ENCODE measurements around the gene RTN1. TPM values are rescaled to one million over a fixed set of nuclear protein-coding genes. Genes with fewer than 3 reads are reported as not detected.

RTN1 gene
- total and polyA plus RNA-seq, 10 of the 15 experiments (the other 5 are each of a cell fraction or from before 2014, with no cell fraction given) = 0.03 to 0.55 (median 0.13) TPM; not detected in 4

GRCh38 chr14:59565087-59565486 lies 305.5 kb downstream of the RTN1 start (continued):
- TF ChIP-seq, protein P1, sequence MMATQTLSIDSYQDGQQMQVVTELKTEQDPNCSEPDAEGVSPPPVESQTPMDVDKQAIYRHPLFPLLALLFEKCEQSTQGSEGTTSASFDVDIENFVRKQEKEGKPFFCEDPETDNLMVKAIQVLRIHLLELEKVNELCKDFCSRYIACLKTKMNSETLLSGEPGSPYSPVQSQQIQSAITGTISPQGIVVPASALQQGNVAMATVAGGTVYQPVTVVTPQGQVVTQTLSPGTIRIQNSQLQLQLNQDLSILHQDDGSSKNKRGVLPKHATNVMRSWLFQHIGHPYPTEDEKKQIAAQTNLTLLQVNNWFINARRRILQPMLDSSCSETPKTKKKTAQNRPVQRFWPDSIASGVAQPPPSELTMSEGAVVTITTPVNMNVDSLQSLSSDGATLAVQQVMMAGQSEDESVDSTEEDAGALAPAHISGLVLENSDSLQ (IDR thresholded peaks at IDR 0.05) = no peak
- TF ChIP-seq TCF12 (IDR thresholded peaks at IDR 0.05; ENCODE audit: low read depth, low read length) (no peak), RBBP5 (conservative IDR thresholded peaks at IDR 0.05) (no peak), E4F1 (IDR thresholded peaks at IDR 0.05; ENCODE audit: borderline replicate concordance, partially characterized antibody) (no peak)

- Histone ChIP-seq H3K27ac (ENCODE audit: control insufficient read depth, insufficient read depth) (no peak overlapping the region), H4K20me1 (ENCODE audit: control insufficient read depth, insufficient read depth) (no peaks in the 10 kb centered on the region), H2AFZ (ENCODE audit: control insufficient read depth, low read depth, low read length) (no peak overlapping the region), H3K9me3 (replicated peaks; ENCODE audit: control insufficient read depth, insufficient read depth, low read length) (no peaks in the 10 kb centered on the region), H3K36me3 (ENCODE audit: control insufficient read depth in 2 of 2, insufficient read depth in 2 of 2, low read length in 1 of 2) (no peaks in the 10 kb centered on the region), H3K79me2 (ENCODE audit: control insufficient read depth, insufficient read depth, low read length) (no peaks in the 10 kb centered on the region), H3K4me1 (ENCODE audit: control insufficient read depth, insufficient read depth, low read length) (no peaks in the 10 kb centered on the region), H3K27me3 (replicated peaks in 1 of 2; ENCODE audit: control insufficient read depth in 2 of 2, insufficient read depth in 2 of 2, low read length in 1 of 2) (no peaks in the 10 kb centered on the region; a peak in 1 of 4 replicates), H3K9ac (ENCODE audit: control insufficient read depth, insufficient read depth, low read length) (no peak overlapping the region), H3K4me3 (no peak overlapping the region), H3K4me2 (ENCODE audit: control insufficient read depth, insufficient read depth) (no peak overlapping the region)
- CTCF ChIA-PET = interaction anchor here (3.7 kb wide), 1 partner anchor 13 kb away, joined by 20 read pairs; the partner anchor contains the start of gene CCDC175
- DNase-seq (ENCODE audit: low read depth, low spot score) (no peak), ATAC-seq (no peak), FAIRE-seq (no peak)
- in situ Hi-C loops (cut with MboI) (no loop called here), intact Hi-C loops (cut with micrococcal nuclease; ENCODE audit: unreplicated experiment) (loop anchor here (5.0 kb wide), 1 partner anchor 48 kb away; no protein-coding TSS in a partner anchor)
- BruUV-seq (replicated peaks) = no TSS peak
- WGBS (ENCODE audit: insufficient coverage, insufficient replicate concordance, low lambda C conversion rate, missing lambda C conversion rate) = 13% methylated on average over 2 of the region's 2 CpGs
- POLR2A ChIA-PET = no interaction called here
- SMC1A ChIA-PET (ENCODE audit: uncharacterized antibody, unreplicated experiment) = interaction anchor here (0.6 to 1.0 kb wide), 2 partner anchors 59 to 120 kb away, joined by 3 read pairs; no protein-coding TSS in a partner anchor
- RAD21 ChIA-PET (ENCODE audit: unreplicated experiment) = interaction anchor here (1.7 kb wide), 1 partner anchor 13 kb away, joined by 4 read pairs; the partner anchor contains the start of gene CCDC175
- TF ChIP-seq GABPA (IDR thresholded peaks at IDR 0.05; ENCODE audit: low read depth) (no peak), RCOR1 (conservative IDR thresholded peaks at IDR 0.05; ENCODE audit: low read depth, low read length) (no peak), CUX1 (IDR thresholded peaks at IDR 0.05; ENCODE audit: insufficient replicate concordance, low read depth, low read length) (no peak), CEBPB (IDR thresholded peaks at IDR 0.05; ENCODE audit: borderline replicate concordance in 1 of 2, low read depth in 2 of 2, low read length in 2 of 2) (no peak), USF2 (IDR thresholded peaks at IDR 0.05; ENCODE audit: borderline replicate concordance, low read depth, low read length) (no peak)
- TF ChIP-seq, protein P2, sequence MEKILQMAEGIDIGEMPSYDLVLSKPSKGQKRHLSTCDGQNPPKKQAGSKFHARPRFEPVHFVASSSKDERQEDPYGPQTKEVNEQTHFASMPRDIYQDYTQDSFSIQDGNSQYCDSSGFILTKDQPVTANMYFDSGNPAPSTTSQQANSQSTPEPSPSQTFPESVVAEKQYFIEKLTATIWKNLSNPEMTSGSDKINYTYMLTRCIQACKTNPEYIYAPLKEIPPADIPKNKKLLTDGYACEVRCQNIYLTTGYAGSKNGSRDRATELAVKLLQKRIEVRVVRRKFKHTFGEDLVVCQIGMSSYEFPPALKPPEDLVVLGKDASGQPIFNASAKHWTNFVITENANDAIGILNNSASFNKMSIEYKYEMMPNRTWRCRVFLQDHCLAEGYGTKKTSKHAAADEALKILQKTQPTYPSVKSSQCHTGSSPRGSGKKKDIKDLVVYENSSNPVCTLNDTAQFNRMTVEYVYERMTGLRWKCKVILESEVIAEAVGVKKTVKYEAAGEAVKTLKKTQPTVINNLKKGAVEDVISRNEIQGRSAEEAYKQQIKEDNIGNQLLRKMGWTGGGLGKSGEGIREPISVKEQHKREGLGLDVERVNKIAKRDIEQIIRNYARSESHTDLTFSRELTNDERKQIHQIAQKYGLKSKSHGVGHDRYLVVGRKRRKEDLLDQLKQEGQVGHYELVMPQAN (conservative IDR thresholded peaks at IDR 0.05) = no peak
Observed at GRCh38 chr14:59564366-59564765, 306.2 kb downstream of the RTN1 start.
